Measurements from ENCODE around the gene NUP54. TPM values are rescaled to one million over a fixed set of nuclear protein-coding genes. Genes with fewer than 3 reads are reported as not detected.

Gene NUP54
- total and polyA plus RNA-seq, 4 donors: 19.8 to 57.6 (median 28.3) TPM

DNA sequence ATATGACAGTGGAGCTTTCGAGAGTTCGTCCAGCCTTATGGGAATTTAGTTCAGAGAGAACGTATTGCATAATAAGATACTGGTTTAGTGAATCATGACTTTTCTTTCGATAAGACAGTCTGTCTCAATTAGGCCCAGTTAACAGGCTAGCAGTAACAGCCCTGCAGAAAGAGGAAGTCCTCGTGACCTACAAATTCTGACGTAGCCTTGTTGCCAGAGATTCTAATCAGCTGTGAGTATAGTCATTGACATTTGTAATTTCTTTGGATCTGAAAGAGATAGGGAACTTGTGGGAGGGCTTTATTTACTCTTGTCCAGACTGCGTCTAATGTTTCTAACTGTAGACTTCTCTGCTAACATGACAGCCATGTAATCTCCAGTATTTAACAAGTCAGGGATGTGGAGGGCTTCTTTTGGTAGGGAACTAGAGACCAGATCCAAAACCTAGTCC is 57.9 kb downstream of the NUP54 start:
- peaks cover 0 to 17% (median 0%) of the 10 kb centered on the region in 5 donors for H3K4me1 ChIP-seq (ENCODE audit: control insufficient read depth in 5 of 5, insufficient read depth in 5 of 5, low read length in 5 of 5)
- H3K27me3 ChIP-seq (ENCODE audit: control insufficient read depth in 3 of 3, insufficient read depth in 3 of 3, low read length in 2 of 3): no peaks in the 10 kb centered on the region
- TF ChIP-seq, protein P1, sequence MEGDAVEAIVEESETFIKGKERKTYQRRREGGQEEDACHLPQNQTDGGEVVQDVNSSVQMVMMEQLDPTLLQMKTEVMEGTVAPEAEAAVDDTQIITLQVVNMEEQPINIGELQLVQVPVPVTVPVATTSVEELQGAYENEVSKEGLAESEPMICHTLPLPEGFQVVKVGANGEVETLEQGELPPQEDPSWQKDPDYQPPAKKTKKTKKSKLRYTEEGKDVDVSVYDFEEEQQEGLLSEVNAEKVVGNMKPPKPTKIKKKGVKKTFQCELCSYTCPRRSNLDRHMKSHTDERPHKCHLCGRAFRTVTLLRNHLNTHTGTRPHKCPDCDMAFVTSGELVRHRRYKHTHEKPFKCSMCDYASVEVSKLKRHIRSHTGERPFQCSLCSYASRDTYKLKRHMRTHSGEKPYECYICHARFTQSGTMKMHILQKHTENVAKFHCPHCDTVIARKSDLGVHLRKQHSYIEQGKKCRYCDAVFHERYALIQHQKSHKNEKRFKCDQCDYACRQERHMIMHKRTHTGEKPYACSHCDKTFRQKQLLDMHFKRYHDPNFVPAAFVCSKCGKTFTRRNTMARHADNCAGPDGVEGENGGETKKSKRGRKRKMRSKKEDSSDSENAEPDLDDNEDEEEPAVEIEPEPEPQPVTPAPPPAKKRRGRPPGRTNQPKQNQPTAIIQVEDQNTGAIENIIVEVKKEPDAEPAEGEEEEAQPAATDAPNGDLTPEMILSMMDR (IDR thresholded peaks at IDR 0.05; ENCODE audit: control extremely low read depth, extremely low read depth): no peak
- no peak overlapping the region for H3K4me3 ChIP-seq
- peak in 2 of 3 donors; percentile 33 to 44 for DNase-seq
- H3K27ac ChIP-seq (ENCODE audit: low read depth in 1 of 2, low read length in 1 of 2): peak overlapping the region in 1 of 2 donors; percentile 70
- WGBS, 2 donors: 13 to 40% methylated on average over 7 of the region's 7 CpGs
- ATAC-seq (ENCODE audit: insufficient read depth, low FRiP score): peak; percentile 85
- no peaks in the 10 kb centered on the region for H3K9me3 ChIP-seq (ENCODE audit: control insufficient read depth in 4 of 4, insufficient read depth in 3 of 4, low read length in 3 of 4)
- H3K9ac ChIP-seq (ENCODE audit: insufficient read depth in 1 of 2, low read length in 2 of 2): no peak overlapping the region
- H3K36me3 ChIP-seq (ENCODE audit: control insufficient read depth in 4 of 4, insufficient read depth in 4 of 4, low read length in 4 of 4): no peaks in the 10 kb centered on the region

DNA sequence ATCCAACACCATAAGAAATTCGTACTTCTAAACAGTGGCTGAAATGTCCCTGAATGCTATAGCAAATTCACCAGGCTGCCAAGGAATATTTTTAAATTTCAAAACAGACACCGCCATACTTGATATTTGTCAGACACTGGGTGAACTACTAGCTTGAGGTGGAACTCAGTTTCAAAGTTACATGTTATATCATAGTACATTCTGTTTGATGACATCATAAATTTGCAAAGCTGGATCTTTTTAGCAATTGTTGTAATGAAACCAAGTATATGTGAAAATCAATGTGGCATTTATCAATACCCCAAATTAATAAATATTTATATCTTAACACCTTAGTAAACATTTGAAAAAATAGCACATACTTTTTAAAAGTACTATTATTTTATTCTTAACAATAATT is 59.5 kb downstream of the NUP54 start:
- no peaks in the 10 kb centered on the region for H3K36me3 ChIP-seq (ENCODE audit: control insufficient read depth in 4 of 4, insufficient read depth in 4 of 4, low read length in 4 of 4)
- no peak overlapping the region for H3K4me3 ChIP-seq
- TF ChIP-seq, protein P1 (IDR thresholded peaks at IDR 0.05; ENCODE audit: control extremely low read depth, extremely low read depth): no peak
- H3K9me3 ChIP-seq (ENCODE audit: control insufficient read depth in 4 of 4, insufficient read depth in 3 of 4, low read length in 3 of 4): no peaks in the 10 kb centered on the region
- no peak overlapping the region for H3K27ac ChIP-seq (ENCODE audit: low read depth in 1 of 2, low read length in 1 of 2)
- ATAC-seq (ENCODE audit: insufficient read depth, low FRiP score): no peak
- H3K9ac ChIP-seq (ENCODE audit: insufficient read depth in 1 of 2, low read length in 2 of 2): no peak overlapping the region
- DNase-seq: no peak
- H3K27me3 ChIP-seq (ENCODE audit: control insufficient read depth in 3 of 3, insufficient read depth in 3 of 3, low read length in 2 of 3): no peaks in the 10 kb centered on the region
- H3K4me1 ChIP-seq (ENCODE audit: control insufficient read depth in 5 of 5, insufficient read depth in 5 of 5, low read length in 5 of 5): peaks cover 0 to 14% (median 0%) of the 10 kb centered on the region in 5 donors
- 85 to 92% methylated on average over 2 of the region's 2 CpGs for whole genome bisulfite sequencing, 2 donors

DNA sequence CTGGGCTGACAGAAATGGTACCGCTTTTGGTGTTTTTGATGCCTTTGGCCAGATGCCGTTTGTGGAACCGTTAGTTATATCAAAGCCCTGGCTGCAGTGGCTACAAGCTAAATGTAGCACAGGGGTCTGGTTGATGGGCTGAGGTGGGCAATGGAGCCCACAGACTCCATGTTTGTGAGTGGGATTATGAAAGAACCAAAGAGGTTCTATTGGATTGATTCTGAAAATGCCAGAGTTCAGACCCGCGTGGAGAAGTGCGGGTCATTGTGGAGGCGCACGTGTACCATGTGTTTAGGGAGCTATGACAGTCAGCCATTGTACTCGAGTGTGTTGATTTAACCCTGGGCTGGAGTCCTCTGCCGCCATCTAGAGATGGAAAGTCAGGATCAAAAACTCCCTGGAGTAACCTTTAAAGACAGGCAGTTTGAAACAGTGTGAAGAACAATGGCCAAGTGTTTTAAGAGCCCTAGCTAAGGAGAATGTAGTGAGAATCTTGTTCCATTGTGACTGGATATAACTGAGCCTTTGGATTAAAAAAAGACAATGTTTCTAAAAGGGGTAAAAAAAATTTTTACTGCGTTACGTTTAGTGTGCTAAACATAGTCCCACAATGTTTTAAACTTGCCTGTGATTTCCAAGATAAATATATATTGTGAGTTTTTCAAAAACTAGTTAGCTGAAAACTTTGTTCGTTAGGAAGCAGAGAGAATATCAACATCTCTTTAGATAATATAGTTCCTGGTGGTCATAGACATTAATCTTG is 61.0 kb downstream of the NUP54 start:
- H3K4me1 ChIP-seq (ENCODE audit: control insufficient read depth in 5 of 5, insufficient read depth in 5 of 5, low read length in 5 of 5): peaks cover 0 to 13% (median 0%) of the 10 kb centered on the region in 5 donors
- H3K36me3 ChIP-seq (ENCODE audit: control insufficient read depth in 4 of 4, insufficient read depth in 4 of 4, low read length in 4 of 4): no peaks in the 10 kb centered on the region
- ATAC-seq (ENCODE audit: insufficient read depth, low FRiP score): no peak
- no peak overlapping the region for H3K27ac ChIP-seq (ENCODE audit: low read depth in 1 of 2, low read length in 1 of 2)
- H3K4me3 ChIP-seq: no peak overlapping the region
- no peaks in the 10 kb centered on the region for H3K9me3 ChIP-seq (ENCODE audit: control insufficient read depth in 4 of 4, insufficient read depth in 3 of 4, low read length in 3 of 4)
- peak; percentile 47 to 75 (median 68) for DNase-seq
- 40 to 53% methylated on average over 13 of the region's 13 CpGs for WGBS, 2 donors
- TF ChIP-seq, protein P1 (IDR thresholded peaks at IDR 0.05; ENCODE audit: control extremely low read depth, extremely low read depth): peak; percentile 21
- no peak overlapping the region for H3K9ac ChIP-seq (ENCODE audit: insufficient read depth in 1 of 2, low read length in 2 of 2)
- no peaks in the 10 kb centered on the region for H3K27me3 ChIP-seq (ENCODE audit: control insufficient read depth in 3 of 3, insufficient read depth in 3 of 3, low read length in 2 of 3)
